ENCODE data around the gene TAF1. TPM values are rescaled to one million over a fixed set of nuclear protein-coding genes. Genes with fewer than 3 reads are reported as not detected.
A peak's percentile ranks its signal among the peaks of the same experiment; 100 is the strongest.

TAF1 gene
- total RNA-seq, 2 experiments from 2014 or later, result 30.2 to 48.2 TPM

DNA sequence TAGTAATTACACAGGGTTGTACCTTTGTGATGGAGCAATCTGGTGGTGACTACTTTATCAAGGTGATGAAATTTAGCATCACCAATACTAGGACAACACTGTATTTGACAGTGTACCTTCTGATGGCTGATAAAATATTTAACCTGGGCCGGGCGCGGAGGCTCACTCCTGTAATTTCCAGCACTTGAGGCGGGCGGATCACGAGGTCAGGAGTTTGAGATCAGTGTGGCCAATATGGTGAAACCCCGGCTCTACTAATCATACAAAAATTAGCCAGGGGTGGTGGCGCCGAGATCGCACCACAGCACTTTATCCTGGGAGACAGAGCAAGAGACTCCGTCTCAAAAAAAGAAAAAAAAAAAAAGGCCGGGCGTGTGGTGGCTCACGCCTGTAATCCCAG lies 1.9 kb upstream of the TAF1 start:
- H3K36me3 ChIP-seq (ENCODE audit: insufficient read depth, low read length), result peaks cover 12% of the 10 kb centered on the region
- H3K4me3 ChIP-seq (ENCODE audit: low read depth, low read length, poor library complexity, severe bottlenecking), result no peak overlapping the region
- no peaks in the 10 kb centered on the region for H3K9me2 ChIP-seq (ENCODE audit: insufficient read depth, low read length)
- BruUV-seq (replicated peaks), result no TSS peak
- intact Hi-C loops (cut with micrococcal nuclease; ENCODE audit: unreplicated experiment), result no loop called here
- no peak for TF ChIP-seq EZH2phosphoT487 (IDR thresholded peaks at IDR 0.05; ENCODE audit: borderline replicate concordance, low read depth, low read length)
- TF ChIP-seq, protein P1, sequence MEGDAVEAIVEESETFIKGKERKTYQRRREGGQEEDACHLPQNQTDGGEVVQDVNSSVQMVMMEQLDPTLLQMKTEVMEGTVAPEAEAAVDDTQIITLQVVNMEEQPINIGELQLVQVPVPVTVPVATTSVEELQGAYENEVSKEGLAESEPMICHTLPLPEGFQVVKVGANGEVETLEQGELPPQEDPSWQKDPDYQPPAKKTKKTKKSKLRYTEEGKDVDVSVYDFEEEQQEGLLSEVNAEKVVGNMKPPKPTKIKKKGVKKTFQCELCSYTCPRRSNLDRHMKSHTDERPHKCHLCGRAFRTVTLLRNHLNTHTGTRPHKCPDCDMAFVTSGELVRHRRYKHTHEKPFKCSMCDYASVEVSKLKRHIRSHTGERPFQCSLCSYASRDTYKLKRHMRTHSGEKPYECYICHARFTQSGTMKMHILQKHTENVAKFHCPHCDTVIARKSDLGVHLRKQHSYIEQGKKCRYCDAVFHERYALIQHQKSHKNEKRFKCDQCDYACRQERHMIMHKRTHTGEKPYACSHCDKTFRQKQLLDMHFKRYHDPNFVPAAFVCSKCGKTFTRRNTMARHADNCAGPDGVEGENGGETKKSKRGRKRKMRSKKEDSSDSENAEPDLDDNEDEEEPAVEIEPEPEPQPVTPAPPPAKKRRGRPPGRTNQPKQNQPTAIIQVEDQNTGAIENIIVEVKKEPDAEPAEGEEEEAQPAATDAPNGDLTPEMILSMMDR (conservative IDR thresholded peaks at IDR 0.05; ENCODE audit: low read length), result no peak
- DNase-seq (ENCODE audit: low spot score), result no peak
- CTCF ChIA-PET (ENCODE audit: unreplicated experiment), result no interaction called here
- POLR2A ChIA-PET, result no interaction called here
- H3K27ac ChIP-seq (ENCODE audit: low read depth, low read length, poor library complexity, severe bottlenecking), result no peak overlapping the region
- no peaks in the 10 kb centered on the region for H3K9me3 ChIP-seq (ENCODE audit: low read length)
- peaks cover 19% of the 10 kb centered on the region for H3K4me1 ChIP-seq (ENCODE audit: insufficient read depth, low read length, poor library complexity, severe bottlenecking)
- no peaks in the 10 kb centered on the region for H4K20me1 ChIP-seq (ENCODE audit: insufficient read depth, low read length)
- no peak overlapping the region for H3K4me2 ChIP-seq (ENCODE audit: low read length)
- H2AFZ ChIP-seq (ENCODE audit: low read length), result no peak overlapping the region
- H3K79me2 ChIP-seq (ENCODE audit: insufficient read depth, low read depth, low read length), result peaks cover 28% of the 10 kb centered on the region

DNA sequence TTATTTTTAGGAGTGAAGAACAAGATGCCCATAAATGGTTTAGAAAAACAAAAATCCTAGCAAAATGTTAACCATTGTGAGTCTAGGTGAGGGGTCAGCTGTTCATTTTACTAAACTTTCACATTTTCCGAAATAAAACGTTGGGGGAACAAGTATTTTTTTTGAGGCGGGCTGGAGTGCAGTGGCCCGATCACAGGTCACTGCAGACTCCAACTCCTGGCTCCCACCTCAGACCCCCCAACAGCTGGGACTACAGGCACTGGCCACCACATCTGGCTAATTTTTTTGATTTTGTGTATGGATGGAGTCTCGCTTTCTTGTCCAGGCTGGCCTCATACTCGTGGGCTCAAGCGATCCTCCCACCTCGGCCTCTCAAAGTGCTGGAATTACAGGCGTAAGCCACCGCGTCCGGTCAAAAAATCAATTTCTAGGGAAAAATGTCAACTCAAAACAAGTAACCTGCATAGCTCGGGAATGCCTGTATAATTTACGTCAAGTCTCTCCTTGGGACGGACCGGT lies 742 bp upstream of the TAF1 start:
- ChIA-PET POLR2A (interaction anchor here (0.6 to 2.1 kb wide), 18 partner anchors 8 to 266 kb away, joined by 3 to 18 read pairs (median 4); partner anchors contain the start of genes CXCR3, IL2RG, MED12 and NONO), CTCF (ENCODE audit: unreplicated experiment) (interaction anchor here (0.5 kb wide), 1 partner anchor 169 kb away, joined by 3 read pairs; no protein-coding TSS in a partner anchor)
- H3K27ac ChIP-seq (ENCODE audit: low read depth, low read length, poor library complexity, severe bottlenecking), result peak overlapping the region; percentile 87
- intact Hi-C loops (cut with micrococcal nuclease; ENCODE audit: unreplicated experiment), result no loop called here
- DNase-seq (ENCODE audit: low spot score), result no peak
- H3K9me2 ChIP-seq (ENCODE audit: insufficient read depth, low read length), result no peaks in the 10 kb centered on the region
- H3K36me3 ChIP-seq (ENCODE audit: insufficient read depth, low read length), result peaks cover 20% of the 10 kb centered on the region
- H3K4me1 ChIP-seq (ENCODE audit: insufficient read depth, low read length, poor library complexity, severe bottlenecking), result peaks cover 19% of the 10 kb centered on the region
- peaks cover 29% of the 10 kb centered on the region for H3K79me2 ChIP-seq (ENCODE audit: insufficient read depth, low read depth, low read length)
- peak overlapping the region; percentile 94 for H3K4me2 ChIP-seq (ENCODE audit: low read length)
- peak overlapping the region; percentile 95 for H3K4me3 ChIP-seq (ENCODE audit: low read depth, low read length, poor library complexity, severe bottlenecking)
- TF ChIP-seq, protein P1 (conservative IDR thresholded peaks at IDR 0.05; ENCODE audit: low read length), result no peak
- TF ChIP-seq EZH2phosphoT487 (IDR thresholded peaks at IDR 0.05; ENCODE audit: borderline replicate concordance, low read depth, low read length), result no peak
- no peaks in the 10 kb centered on the region for H3K9me3 ChIP-seq (ENCODE audit: low read length)
- peak overlapping the region; percentile 69; the same call in 1 of the 2 replicates for H2AFZ ChIP-seq (ENCODE audit: low read length)
- no peaks in the 10 kb centered on the region for H4K20me1 ChIP-seq (ENCODE audit: insufficient read depth, low read length)
- TSS peak; percentile 99 for BruUV-seq (replicated peaks)

DNA sequence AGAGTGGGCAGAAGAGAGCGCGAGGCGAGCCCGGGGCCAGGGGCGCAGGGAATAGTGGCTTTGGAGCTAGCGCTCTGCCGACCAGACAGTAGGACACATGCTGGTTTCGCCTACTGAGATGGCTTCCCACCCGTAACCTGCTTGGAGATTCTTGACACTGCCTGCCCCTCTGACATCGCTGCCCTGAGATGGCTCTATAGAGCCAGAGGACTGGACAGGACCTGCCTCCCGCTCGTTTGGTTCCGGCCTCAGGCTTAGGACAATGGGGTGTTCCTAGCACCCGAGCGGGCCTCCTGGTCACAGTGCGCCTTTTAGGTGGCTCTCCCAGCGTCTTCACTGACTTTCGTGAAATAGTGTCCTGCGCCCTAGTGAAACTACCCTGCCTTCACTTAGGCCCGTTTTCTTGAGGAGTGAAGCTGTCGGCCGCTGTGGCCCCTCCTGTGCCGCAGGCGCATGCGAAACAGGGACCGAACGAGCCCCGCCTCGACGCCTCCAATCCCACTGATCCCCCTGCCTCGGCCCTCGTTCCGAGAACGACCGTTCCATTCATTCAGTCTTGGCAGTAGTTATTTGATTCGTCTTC lies 608 bp downstream of the TAF1 start:
- peak overlapping the region; percentile 93 for H3K4me2 ChIP-seq (ENCODE audit: low read length)
- peak overlapping the region; percentile 92 for H3K4me3 ChIP-seq (ENCODE audit: low read depth, low read length, poor library complexity, severe bottlenecking)
- H3K4me1 ChIP-seq (ENCODE audit: insufficient read depth, low read length, poor library complexity, severe bottlenecking), result peaks cover 19% of the 10 kb centered on the region
- intact Hi-C loops (cut with micrococcal nuclease; ENCODE audit: unreplicated experiment), result loop anchor here (1.0 to 2.0 kb wide), 2 partner anchors 112 to 166 kb away; partner anchors contain the start of genes OGT and ZMYM3
- peaks cover 34% of the 10 kb centered on the region for H3K36me3 ChIP-seq (ENCODE audit: insufficient read depth, low read length)
- no peak for TF ChIP-seq EZH2phosphoT487 (IDR thresholded peaks at IDR 0.05; ENCODE audit: borderline replicate concordance, low read depth, low read length)
- TF ChIP-seq, protein P1 (conservative IDR thresholded peaks at IDR 0.05; ENCODE audit: low read length), result no peak
- ChIA-PET POLR2A (interaction anchor here (0.7 to 2.1 kb wide), 9 partner anchors 10 to 255 kb away, joined by 3 to 18 read pairs (median 5); partner anchors contain the start of genes CXCR3, IL2RG, NONO and ZMYM3), CTCF (ENCODE audit: unreplicated experiment) (no interaction called here)
- BruUV-seq (replicated peaks), result TSS peak; percentile 60
- no peaks in the 10 kb centered on the region for H3K9me3 ChIP-seq (ENCODE audit: low read length)
- H3K79me2 ChIP-seq (ENCODE audit: insufficient read depth, low read depth, low read length), result peaks cover 43% of the 10 kb centered on the region
- H3K27ac ChIP-seq (ENCODE audit: low read depth, low read length, poor library complexity, severe bottlenecking), result peak overlapping the region; percentile 87
- no peaks in the 10 kb centered on the region for H4K20me1 ChIP-seq (ENCODE audit: insufficient read depth, low read length)
- H2AFZ ChIP-seq (ENCODE audit: low read length), result no peak overlapping the region
- peak; percentile 33 for DNase-seq (ENCODE audit: low spot score)
- H3K9me2 ChIP-seq (ENCODE audit: insufficient read depth, low read length), result no peaks in the 10 kb centered on the region
